ENCODE measurements around the gene BPIFA1. TPM values are rescaled to one million over a fixed set of nuclear protein-coding genes. Genes with fewer than 3 reads are reported as not detected.

Gene BPIFA1
- total and polyA plus RNA-seq, 11 donors, result not detected

DNA sequence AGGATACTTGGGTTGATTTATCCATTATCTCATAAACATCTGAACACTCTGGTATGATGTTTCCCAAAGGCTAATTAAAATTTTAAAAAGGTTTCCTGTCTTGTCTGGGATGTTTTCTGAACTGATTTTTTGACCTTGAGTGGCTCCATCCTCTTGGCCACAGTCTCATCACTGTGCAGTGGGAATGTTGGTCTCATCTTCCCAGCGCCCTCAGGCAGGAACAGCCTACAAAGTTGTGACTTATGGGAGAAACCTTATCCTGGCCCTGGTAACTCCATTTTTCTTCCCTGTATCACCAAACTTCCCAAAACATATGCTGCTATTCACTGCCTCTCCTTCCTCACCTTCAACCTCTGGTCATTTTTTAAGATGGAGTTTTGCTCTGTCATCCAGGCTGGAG, 25.4 kb upstream of the BPIFA1 start:
- Histone ChIP-seq H3K27me3 (peaks cover 0 to 32% (median 2%) of the 10 kb centered on the region in 9 donors), H3K4me3 (no peak overlapping the region), H3K36me3 (no peaks in the 10 kb centered on the region), H3K9me3 (no peaks in the 10 kb centered on the region), H3K4me1 (no peaks in the 10 kb centered on the region), H3K27ac (no peak overlapping the region)
- TF ChIP-seq POLR2A (IDR thresholded peaks at IDR 0.05) (no peak), CTCF (IDR thresholded peaks at IDR 0.05) (no peak)
- WGBS, 4 donors, result 40 to 66% (median 51%) methylated on average over 1 of the region's 1 CpG
- no peak for ATAC-seq
- DNase-seq, result no peak
- intact Hi-C loops (cut with DNase I), result no loop called here

DNA sequence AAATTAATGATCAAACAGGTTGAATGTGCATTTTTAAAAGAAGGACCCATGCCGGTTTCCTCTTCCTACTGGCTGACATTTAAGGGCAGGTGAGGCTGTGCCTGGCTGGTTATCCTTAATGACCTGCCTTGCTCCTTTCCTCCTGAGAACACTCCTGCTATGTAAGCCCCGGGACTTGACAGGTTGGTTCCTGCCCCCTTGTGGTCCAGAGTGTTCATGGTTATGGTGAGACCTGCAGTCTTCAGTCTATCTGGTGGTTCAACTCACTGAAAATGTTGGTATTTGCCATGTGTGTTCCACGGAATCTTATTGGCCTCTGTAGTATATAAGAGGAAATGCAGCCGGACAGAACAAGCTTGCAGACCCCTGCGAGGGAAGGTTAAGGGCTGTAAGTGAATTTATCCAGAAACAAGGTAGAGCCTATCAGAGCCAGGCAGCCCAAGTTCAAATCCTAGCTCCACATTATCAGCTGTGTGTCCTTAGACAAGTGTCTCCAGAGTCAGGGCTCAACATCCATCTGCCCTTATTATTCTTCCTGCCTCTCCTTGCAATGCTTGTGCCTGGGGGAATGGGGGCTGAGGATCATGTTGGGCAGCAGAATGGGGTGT, 23.9 kb upstream of the BPIFA1 start:
- Histone ChIP-seq H3K36me3 (no peaks in the 10 kb centered on the region), H3K27ac (no peak overlapping the region), H3K27me3 (peaks cover 0 to 35% (median 2%) of the 10 kb centered on the region in 9 donors), H3K4me3 (no peak overlapping the region), H3K9me3 (no peaks in the 10 kb centered on the region), H3K4me1 (no peaks in the 10 kb centered on the region)
- TF ChIP-seq POLR2A (IDR thresholded peaks at IDR 0.05), result no peak
- peak in 8 of 12 donors; percentile 10 to 23 (median 18) for TF ChIP-seq CTCF (IDR thresholded peaks at IDR 0.05)
- 6 to 28% (median 18%) methylated on average over 3 to 5 of the region's 5 CpGs for WGBS, 4 donors
- no peak for ATAC-seq
- intact Hi-C loops (cut with DNase I), result no loop called here
- DNase-seq, result no peak

- WGBS, 4 donors, result 70 to 92% (median 81%) methylated on average over 2 of the region's 2 CpGs
- no peak within 1 kb of the TSS for H3K4me3 ChIP-seq
- TF ChIP-seq POLR2A (IDR thresholded peaks at IDR 0.05) (no peak), CTCF (IDR thresholded peaks at IDR 0.05) (no peak)
- H3K36me3 ChIP-seq, result no peaks in the 10 kb centered on the region
- H3K27ac ChIP-seq, result no peak within 1 kb of the TSS
- no peaks in the 10 kb centered on the region for H3K4me1 ChIP-seq
- H3K9me3 ChIP-seq, result no peaks in the 10 kb centered on the region
- peaks cover 0 to 39% (median 2%) of the 10 kb centered on the region in 9 donors for H3K27me3 ChIP-seq
- intact Hi-C loops (cut with DNase I), result no loop called here
- no peak for DNase-seq
- ATAC-seq, result no peak
These were observed 18.7 kb upstream of the BPIFA1 start, which contains the start of gene BPIFA3 for GRCh38 chr20:33217052-33217451. TSS of gene BPIFA3 (plus strand) at chr20:33217352. CDS start at chr20:33217537, 185 bp downstream.

DNA sequence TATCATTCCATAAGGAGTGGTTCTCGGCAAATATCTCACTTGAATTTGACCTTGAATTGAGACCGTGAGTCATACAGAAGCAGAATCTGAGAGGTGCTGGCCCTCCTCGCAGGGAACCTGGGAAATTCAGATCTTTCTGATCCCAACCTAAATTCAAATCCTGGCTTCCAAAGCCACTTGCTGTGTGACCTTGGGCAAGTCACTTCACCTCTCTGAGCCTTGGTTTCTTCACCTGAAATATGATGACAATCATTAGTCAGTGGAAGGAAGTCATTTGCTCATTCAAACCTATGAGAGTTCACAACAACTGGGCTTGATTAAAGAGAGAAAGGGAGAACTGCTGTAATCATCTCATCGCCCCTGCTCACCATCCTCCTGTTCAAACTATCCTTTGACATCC, 11.4 kb upstream of the BPIFA1 start:
- Histone ChIP-seq H3K4me3 (no peak overlapping the region), H3K4me1 (no peaks in the 10 kb centered on the region), H3K36me3 (no peaks in the 10 kb centered on the region), H3K9me3 (no peaks in the 10 kb centered on the region), H3K27me3 (peaks cover 0 to 25% (median 7%) of the 10 kb centered on the region in 9 donors), H3K27ac (no peak overlapping the region)
- intact Hi-C loops (cut with DNase I), result no loop called here
- ATAC-seq (no peak), DNase-seq (no peak)
- 80 to 89% (median 84%) methylated on average over 4 of the region's 4 CpGs for WGBS, 4 donors
- TF ChIP-seq CTCF (IDR thresholded peaks at IDR 0.05) (no peak), POLR2A (IDR thresholded peaks at IDR 0.05) (no peak)

All from heart left ventricle (tissue), 16 donors.